ENCODE measurements around the gene KCNV2. TPM values are rescaled to one million over a fixed set of nuclear protein-coding genes. Genes with fewer than 3 reads are reported as not detected.

KCNV2 gene
- total RNA-seq, 1 experiment from 2014 or later, result 1.4 TPM

DNA sequence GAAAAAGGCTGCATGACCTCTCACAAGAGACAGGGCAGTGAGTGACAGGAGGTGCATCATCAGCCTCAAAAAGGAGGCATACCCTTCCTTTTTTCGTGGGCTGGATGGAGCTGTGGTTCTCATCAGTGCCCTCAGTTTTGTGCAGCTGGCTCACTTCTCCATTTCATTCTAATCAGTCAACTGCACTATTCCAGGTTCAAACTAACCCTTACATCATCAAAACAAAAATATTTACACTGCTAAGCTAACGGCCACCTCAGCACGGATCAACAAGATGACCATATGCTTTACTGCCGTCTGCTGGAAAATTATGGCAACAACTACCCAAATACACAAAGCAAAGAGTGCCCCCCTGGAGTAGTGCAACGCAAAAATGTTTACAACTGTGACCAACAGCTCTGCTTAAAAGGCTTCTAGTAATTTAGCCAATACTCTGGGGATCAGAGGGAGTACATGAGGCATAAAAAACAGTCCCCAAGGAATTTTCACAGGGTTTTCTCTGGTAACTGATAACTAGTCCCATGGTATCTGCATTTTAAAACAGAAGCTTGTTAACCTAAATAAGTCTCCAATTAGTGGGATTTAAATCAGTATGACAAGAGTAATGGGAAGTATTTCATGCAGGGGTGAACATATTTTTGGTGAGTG is 10.8 kb downstream of the KCNV2 start:
- no peak overlapping the region for H3K4me3 ChIP-seq (ENCODE audit: insufficient read depth, low read depth, low read length)
- no peaks in the 10 kb centered on the region for H3K36me3 ChIP-seq (replicated peaks; ENCODE audit: control insufficient read depth, insufficient read depth, low read length)
- H3K27me3 ChIP-seq (ENCODE audit: control insufficient read depth, insufficient read depth, low read length), result no peaks in the 10 kb centered on the region
- no peak for DNase-seq

DNA sequence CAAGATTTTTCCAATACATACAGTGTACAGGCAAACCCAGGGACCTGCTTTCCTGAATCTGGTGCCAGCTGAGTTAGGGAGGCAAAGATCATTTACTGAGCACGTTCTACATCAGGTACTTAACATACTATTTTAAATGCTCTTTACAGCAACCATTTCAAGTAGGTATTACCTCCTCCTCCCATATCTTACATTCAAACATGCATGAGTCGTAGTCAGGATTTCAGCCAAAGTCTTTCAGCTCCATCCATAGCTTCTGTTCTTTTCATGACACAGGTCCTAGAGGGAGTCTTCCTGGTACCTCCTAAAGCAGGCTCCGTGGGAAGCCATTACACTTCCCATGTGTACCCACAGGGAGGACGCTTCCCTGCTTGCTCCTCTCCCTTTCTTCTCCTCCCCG is 11.7 kb downstream of the KCNV2 start:
- H3K27me3 ChIP-seq (ENCODE audit: control insufficient read depth, insufficient read depth, low read length), result no peaks in the 10 kb centered on the region
- H3K4me3 ChIP-seq (ENCODE audit: insufficient read depth, low read depth, low read length), result no peak overlapping the region
- no peaks in the 10 kb centered on the region for H3K36me3 ChIP-seq (replicated peaks; ENCODE audit: control insufficient read depth, insufficient read depth, low read length)
- no peak for DNase-seq

DNA sequence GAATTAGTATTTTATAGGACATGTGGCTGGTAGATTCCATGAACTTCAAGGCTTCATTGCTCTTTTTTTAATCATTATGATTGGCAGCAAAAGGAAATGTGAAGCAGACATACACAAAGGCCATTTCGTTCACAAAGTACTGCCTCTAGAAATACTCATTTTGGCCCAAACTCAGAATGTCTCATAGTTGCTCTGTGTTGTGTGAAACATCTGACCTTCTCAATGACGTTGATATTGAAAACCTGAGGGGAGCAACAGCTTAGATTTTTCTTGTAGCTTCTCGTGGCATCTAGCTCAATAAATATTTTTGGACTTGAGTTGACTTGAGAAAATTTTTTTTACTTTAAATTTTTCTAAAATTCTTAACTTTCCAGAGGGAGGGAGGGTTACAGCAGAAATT is 12.4 kb downstream of the KCNV2 start:
- Histone ChIP-seq H3K36me3 (replicated peaks; ENCODE audit: control insufficient read depth, insufficient read depth, low read length) (no peaks in the 10 kb centered on the region), H3K4me3 (ENCODE audit: insufficient read depth, low read depth, low read length) (no peak overlapping the region), H3K27me3 (ENCODE audit: control insufficient read depth, insufficient read depth, low read length) (no peaks in the 10 kb centered on the region)
- DNase-seq, result no peak

DNA sequence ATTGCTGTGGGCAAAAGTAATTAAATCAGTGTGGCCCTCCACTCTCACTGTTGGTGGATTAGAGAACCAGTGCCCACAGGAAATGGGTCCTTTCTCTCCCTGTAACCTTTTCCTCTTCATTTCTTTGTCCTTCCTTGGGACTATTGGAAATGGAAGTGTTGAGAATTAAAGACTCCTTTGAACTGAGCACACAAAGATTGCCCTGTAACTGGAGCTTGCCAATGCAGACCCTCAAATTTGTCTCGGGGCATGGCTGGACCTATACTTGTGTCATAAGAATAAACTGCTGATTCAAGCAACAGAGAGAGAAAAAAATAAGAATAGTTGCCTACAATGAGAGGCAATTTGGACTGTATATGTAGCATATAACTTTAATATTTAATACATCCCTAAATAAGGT is 13.7 kb downstream of the KCNV2 start:
- Histone ChIP-seq H3K4me3 (ENCODE audit: insufficient read depth, low read depth, low read length) (no peak overlapping the region), H3K27me3 (ENCODE audit: control insufficient read depth, insufficient read depth, low read length) (no peaks in the 10 kb centered on the region), H3K36me3 (replicated peaks; ENCODE audit: control insufficient read depth, insufficient read depth, low read length) (no peaks in the 10 kb centered on the region)
- no peak for DNase-seq

DNA sequence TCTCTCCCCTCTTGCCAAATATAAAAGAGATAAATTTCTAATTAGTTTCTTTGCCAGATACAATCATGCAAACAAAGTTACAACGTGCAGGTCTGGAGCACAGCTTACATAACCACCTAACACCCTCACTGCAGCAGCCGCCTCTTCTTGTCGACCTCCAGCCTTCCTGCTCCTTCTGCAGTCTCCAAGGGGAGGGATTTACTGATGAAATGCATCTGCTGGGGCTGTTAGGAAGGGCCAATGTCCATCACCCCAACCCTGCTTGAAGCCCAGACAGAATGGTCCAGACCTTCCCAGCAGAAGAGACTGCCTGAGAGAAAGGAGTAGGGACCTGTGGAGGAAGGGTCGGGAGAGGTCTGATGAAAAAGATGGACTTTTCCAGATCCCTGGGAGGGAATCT is 15.2 kb downstream of the KCNV2 start:
- H3K27me3 ChIP-seq (ENCODE audit: control insufficient read depth, insufficient read depth, low read length), result no peaks in the 10 kb centered on the region
- H3K4me3 ChIP-seq (ENCODE audit: insufficient read depth, low read depth, low read length), result no peak overlapping the region
- DNase-seq, result no peak
- H3K36me3 ChIP-seq (replicated peaks; ENCODE audit: control insufficient read depth, insufficient read depth, low read length), result no peaks in the 10 kb centered on the region

DNA sequence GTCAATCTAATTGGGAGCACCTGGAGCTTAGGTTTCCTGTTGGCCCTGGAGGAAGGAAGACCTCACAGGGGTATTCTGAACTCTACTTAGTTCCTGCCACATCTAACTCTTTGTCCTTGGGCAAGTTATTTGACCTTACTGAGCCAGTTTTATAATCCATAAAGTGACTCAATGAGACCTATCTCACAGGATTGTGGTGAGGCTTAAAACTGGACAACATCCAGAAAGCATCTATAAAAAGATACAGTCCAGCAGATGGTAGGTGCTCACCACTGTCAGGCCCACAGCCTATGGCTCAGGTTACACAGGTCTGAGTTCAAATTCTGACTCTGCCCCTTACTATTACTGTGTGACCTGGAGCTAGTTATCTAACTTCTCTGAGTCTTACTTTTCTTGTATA is 23.3 kb downstream of the KCNV2 start:
- DNase-seq, result no peak
- Histone ChIP-seq H3K36me3 (replicated peaks; ENCODE audit: control insufficient read depth, insufficient read depth, low read length) (peaks cover 2% of the 10 kb centered on the region; the same call in 1 of the 2 replicates), H3K27me3 (ENCODE audit: control insufficient read depth, insufficient read depth, low read length) (no peaks in the 10 kb centered on the region), H3K4me3 (ENCODE audit: insufficient read depth, low read depth, low read length) (no peak overlapping the region)

DNA sequence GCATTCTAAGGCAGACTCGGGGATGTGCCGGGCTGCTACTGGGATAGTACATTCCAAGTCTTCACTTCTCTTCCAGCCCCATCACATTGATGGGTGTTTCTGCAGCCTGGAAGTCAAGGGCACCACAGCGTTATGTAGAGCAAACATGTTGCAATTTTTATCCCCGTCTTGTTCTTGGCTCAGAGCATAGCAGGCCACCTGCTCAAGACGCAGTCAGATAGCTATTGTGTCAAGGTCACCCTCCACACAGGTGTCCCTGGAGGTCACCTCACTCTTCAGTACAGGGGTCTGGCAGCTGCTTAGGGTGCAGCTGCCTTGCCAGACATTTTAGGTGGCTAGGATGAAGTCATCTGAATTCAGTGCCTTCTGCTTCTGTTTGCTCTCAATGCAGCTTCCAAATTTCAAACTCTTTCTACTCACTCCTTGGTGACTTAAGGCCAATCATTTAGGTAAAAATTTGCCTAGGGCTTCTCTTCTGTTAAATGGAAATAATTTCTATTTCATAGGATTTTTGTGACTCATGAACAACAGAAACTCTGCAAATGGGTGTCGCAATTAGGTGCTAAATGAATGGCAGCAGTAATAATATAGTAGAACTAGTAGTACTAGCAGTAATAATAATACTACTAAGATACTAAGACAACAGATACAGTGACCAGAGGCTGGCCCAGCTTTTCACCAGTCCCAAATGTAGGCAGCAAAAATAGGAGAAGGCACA is 24.3 kb downstream of the KCNV2 start:
- no peak for DNase-seq

DNA sequence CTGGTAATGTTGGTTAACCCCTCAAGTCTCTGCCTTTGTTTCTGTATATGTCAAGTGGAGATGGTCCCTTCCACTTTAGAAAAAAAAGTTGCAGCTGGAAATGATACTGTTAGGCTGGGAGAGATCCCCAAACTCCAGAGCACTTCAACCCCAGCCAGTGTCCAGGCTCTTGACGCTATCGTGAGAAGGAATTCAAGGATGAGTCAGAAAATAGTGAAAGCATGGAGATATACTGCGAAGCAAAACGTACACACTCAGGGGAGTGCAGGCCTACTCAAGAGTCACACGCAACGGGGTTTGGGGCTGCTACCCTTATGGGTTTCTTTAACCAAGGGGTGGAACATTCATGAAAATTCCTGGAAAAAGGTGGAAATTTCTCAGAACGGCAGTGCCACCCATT is 24.9 kb downstream of the KCNV2 start:
- no peaks in the 10 kb centered on the region for H3K27me3 ChIP-seq (ENCODE audit: control insufficient read depth, insufficient read depth, low read length)
- H3K36me3 ChIP-seq (replicated peaks; ENCODE audit: control insufficient read depth, insufficient read depth, low read length), result peaks cover 2% of the 10 kb centered on the region; the same call in 1 of the 2 replicates
- no peak overlapping the region for H3K4me3 ChIP-seq (ENCODE audit: insufficient read depth, low read depth, low read length)
- DNase-seq, result no peak

More for the DNA sequence above, 24.3 kb downstream of the KCNV2 start:
- H3K36me3 ChIP-seq (replicated peaks; ENCODE audit: control insufficient read depth, insufficient read depth, low read length), result peaks cover 2% of the 10 kb centered on the region; the same call in 1 of the 2 replicates
- no peak overlapping the region for H3K4me3 ChIP-seq (ENCODE audit: insufficient read depth, low read depth, low read length)
- H3K27me3 ChIP-seq (ENCODE audit: control insufficient read depth, insufficient read depth, low read length), result no peaks in the 10 kb centered on the region

DNA sequence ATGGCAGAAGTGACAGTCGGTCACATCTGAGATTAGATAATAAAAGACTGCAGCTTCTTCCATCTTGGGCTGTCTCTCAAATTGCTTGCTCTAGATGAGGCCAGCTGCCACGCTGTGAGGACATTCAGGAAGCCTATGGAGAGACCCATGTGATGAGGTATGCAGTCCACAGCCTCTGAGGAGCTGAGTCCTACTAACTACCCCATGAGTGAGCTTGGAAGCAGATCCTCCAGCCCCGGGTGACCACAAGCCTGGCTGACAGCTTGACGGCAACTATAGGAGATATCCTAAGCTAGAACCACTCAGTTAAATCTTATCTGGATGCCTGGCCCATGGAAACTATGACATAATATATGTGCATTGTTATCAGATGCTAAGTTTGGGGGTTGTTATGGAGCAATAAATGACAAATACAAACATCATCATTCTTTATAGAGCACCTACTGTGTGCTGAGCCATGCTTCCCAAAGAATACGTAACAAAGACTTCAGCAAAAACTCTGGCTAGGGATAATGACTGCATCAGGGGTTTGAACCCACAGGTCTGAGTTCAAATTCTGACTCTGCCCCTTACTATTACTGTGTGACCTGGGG is 26.7 kb downstream of the KCNV2 start:
- DNase-seq, result no peak

DNA sequence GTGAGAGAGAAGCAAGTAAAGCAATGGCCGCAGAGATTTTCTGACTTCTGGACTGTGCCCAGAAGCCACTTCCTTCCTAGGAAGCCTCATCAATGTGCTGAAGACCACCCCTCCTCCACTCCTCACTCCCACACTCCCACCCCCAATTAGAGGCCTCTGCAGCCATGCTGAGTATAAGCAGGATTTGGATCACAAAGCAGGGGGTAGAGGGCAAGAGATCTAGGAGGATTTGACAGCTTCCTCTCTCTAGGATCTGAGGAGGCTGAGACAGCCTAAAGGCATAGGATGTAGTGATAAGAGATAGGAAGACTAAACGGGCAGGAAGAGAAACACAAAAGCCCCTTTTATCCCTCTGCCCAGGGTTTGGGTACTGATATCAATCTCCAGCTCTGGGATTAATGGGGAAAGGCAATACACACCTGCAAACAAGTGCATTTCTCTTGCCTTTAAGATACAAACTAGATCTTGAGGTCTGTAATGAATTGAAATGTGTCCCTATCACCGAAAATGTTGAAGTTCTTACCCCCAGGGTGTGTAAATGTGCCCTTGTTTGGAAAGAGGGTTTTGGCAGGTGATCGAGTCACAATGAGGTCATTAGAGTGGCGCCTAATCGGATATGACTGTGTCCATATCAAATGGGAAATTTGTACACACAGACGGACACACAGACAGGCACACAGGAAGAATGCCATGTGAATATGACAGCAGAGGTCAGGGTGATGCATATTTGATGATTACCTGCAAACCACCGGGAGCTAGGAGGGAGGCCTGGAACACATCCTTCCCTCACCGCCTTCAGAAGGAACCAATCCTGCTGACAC is 28.5 kb downstream of the KCNV2 start:
- DNase-seq, result peak; percentile 13
- Histone ChIP-seq H3K4me3 (ENCODE audit: insufficient read depth, low read depth, low read length) (no peak overlapping the region), H3K36me3 (replicated peaks; ENCODE audit: control insufficient read depth, insufficient read depth, low read length) (no peaks in the 10 kb centered on the region; the same call in 1 of the 2 replicates), H3K27me3 (ENCODE audit: control insufficient read depth, insufficient read depth, low read length) (no peaks in the 10 kb centered on the region)

More for the DNA sequence above, 26.7 kb downstream of the KCNV2 start:
- Histone ChIP-seq H3K27me3 (ENCODE audit: control insufficient read depth, insufficient read depth, low read length) (no peaks in the 10 kb centered on the region), H3K4me3 (ENCODE audit: insufficient read depth, low read depth, low read length) (no peak overlapping the region), H3K36me3 (replicated peaks; ENCODE audit: control insufficient read depth, insufficient read depth, low read length) (peaks cover 2% of the 10 kb centered on the region; the same call in 1 of the 2 replicates)

DNA sequence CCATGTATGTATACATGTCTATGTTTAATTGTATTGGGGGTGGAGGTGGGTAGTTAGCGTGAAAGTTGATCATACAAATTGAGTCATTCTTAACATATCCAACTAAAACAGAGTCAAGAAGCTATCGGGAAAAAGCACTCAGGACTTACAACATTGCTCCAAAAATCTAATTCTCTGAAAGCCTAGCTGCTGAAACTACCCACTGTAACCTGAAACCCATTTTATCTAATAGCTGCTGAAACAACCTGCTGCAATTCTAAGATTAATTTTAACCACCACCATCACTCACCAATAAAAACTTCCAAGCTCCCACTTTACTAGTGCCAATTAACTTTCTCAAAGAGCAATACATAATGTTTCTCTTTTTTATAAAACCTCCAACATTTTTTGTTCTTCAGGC is 32.2 kb downstream of the KCNV2 start:
- no peaks in the 10 kb centered on the region for H3K27me3 ChIP-seq (ENCODE audit: control insufficient read depth, insufficient read depth, low read length)
- no peak overlapping the region for H3K4me3 ChIP-seq (ENCODE audit: insufficient read depth, low read depth, low read length)
- H3K36me3 ChIP-seq (replicated peaks; ENCODE audit: control insufficient read depth, insufficient read depth, low read length), result no peaks in the 10 kb centered on the region
- no peak for DNase-seq

DNA sequence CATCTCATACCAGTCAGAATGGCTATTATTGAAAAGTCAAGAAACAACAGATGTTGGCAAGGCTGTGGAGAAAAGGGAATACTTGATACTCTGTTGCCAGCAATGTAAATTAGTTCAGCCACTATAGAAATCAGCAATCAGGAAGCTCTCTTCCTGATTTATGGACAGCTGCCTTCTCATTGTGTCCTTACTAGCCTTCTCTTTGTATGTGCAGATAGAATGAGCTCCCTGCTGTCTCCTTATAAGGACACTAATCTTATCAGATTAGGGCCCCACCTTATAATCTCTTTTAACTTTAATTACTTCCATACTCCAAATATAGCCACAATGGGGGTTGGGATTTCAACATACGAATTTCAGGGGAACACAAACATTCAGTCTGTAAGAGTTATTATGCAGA is 38.0 kb downstream of the KCNV2 start:
- Histone ChIP-seq H3K4me3 (ENCODE audit: insufficient read depth, low read depth, low read length) (no peak overlapping the region), H3K36me3 (replicated peaks; ENCODE audit: control insufficient read depth, insufficient read depth, low read length) (no peaks in the 10 kb centered on the region; the same call in 1 of the 2 replicates), H3K27me3 (ENCODE audit: control insufficient read depth, insufficient read depth, low read length) (no peaks in the 10 kb centered on the region)
- DNase-seq, result no peak

DNA sequence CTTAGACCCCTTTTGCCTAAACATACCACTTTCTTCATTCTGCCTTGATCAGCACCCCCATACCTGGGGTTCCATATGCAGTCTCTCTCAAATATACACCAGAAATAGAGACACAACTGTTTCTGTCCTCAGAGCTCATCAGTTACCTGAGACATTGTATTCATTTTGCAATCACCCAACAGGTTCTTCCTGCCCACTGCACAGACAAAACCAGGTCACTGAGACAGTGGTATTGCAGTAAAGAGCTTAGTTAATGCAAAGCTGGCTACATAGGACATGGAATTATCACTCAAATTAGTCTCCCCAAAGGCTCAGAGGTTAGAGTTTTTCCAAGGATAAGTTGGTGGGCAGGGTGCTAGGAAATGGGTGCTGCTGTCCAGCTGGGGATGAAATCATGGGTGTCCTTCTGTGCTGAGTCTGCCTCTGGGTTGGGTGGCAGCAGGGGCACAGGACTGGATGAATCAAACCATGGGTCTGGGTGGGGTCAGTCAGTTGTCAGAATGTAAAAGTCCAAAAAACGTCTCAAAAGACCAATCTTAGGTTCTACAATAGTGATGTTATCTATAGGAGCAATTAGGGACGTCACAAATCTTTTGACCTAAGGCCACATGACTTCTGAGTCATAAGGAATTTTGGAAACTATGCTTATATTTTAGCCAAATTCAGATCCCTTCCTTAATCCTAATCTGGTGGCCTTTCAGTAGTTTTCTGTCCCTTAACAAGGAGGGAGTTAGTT is 41.0 kb downstream of the KCNV2 start:
- no peak for DNase-seq
- Histone ChIP-seq H3K36me3 (replicated peaks; ENCODE audit: control insufficient read depth, insufficient read depth, low read length) (no peaks in the 10 kb centered on the region; the same call in 1 of the 2 replicates), H3K27me3 (ENCODE audit: control insufficient read depth, insufficient read depth, low read length) (no peaks in the 10 kb centered on the region), H3K4me3 (ENCODE audit: insufficient read depth, low read depth, low read length) (no peak overlapping the region)

Measured in H7 (cell line).